LHCN-M2 (cell line): Measurements from ENCODE around the gene ADGRB3. TPM values are rescaled to one million over a fixed set of nuclear protein-coding genes. Genes with fewer than 3 reads are reported as not detected.
"Not testable (repeated sequence)": the region's sequence is repeated elsewhere in the genome, so short reads cannot be mapped to it uniquely, and the experiment has no call there.

ENCODE experiments used
- DNase-seq: peaks from one replicate; pipeline ENCODE4 v3.0.0-alpha.2; 2012; ENCODE audit warnings: low read depth
- total RNA-seq: library from RNA; depleted of rRNA; stranded (reverse); fragments of >200 nt; gene quantifications from 2 replicates; pipeline ENCODE4 v1.2.3, GENCODE V29; 2014

The ADGRB3 gene
- total RNA-seq, 1 experiment from 2014 or later: not detected

DNA sequence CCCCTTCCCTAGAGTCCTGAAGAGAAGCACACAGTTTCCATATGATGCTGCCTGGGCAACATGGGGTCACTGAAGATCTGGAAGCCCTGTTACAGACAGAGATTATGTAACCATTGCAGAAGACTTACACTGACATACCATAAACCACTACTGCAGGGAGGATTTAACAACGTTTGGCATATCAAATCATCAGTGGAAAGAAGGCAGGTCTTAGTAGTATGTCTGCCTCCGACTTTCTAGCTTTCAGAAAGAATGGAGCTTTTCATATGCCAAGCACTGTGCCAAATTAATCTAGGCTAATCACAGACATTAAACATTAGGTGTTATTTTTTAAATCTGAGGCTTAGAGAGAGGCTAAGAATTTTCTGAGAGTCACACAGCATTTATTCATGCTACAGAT lies 144.3 kb downstream of the ADGRB3 start:
- DNase-seq: no peak

GRCh38 chr6:68790128-68790527 lies 155.0 kb downstream of the ADGRB3 start:
- not testable (repeated sequence) for DNase-seq

DNA sequence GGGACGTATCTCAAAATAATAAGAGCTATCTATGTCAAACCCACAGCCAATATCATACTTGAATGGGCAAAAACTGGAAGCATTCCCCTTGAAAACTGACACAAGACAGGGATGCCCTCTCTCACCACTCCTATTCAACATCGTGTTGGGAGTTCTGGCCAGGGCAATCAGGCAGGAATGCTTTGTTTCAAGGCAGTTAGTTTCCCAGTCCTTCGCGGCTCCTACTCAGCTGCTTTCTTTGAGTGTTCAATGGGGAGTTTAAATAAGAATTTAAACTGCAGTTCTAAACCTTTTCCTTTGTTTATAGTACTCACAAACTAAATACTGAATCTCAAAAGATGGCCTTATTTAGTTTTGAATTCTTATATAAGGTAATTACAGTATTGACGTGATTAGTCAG lies 179.9 kb downstream of the ADGRB3 start:
- not testable (repeated sequence) for DNase-seq

- DNase-seq: no peak
Observed at GRCh38 chr6:68826501-68826900, 191.4 kb downstream of the ADGRB3 start.

DNA sequence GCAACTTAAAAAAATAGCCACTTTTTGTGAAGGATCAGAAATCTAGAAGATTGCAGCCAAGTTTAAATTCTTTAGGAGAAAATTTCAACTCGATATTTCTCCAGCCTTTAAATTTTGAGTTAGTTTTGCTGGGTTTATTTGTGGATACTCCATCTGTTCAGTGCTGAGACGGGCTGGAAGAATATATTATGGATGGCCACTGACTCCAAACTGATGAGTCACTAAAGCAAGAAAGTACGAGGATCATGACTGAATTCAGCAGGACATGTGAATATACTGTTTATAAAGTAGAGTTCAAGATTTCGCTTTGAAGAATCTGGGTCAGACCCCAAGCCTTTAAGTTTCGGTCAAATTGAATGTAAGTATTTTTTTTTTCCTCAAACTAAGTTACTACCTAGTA lies 199.5 kb downstream of the ADGRB3 start:
- no peak for DNase-seq

GRCh38 chr6:68838571-68838970 lies 203.5 kb downstream of the ADGRB3 start:
- DNase-seq: no peak

DNA sequence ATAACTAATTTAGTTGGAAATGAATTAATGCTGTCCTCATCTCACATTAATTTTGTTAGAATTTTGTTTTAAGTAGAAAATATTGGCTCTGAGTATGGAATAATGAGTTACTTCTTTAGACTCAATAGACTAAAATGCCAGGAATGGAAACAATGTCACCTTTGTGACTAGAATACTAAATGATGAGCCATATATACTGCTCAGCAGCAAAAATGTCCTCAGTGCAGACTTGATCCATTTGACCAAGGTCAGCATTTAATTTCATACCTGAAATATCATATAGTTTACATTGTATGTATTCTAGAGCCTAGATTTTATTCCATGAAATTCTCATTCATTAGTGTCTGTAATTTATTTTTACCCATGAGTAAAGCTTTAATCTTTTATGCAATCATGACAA lies 217.7 kb downstream of the ADGRB3 start:
- no peak for DNase-seq

DNA sequence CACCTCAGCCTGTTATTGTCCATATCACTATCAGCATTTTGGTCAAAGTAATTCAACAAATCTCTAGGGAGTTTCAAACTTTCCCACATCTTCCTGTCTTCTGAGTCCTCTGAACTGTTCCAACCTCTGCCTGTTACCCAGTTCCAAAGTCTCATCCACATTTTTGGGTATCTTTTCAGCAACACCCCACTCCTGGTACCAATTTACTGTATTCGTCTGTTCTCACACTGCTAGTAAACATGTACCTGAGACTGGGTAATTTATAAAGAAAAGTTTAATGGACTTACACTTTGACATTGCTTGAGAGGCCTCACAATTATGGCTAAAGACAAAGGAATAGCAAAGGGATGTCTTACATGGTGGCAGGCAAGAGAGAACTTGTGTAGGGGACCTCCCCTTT lies 224.2 kb downstream of the ADGRB3 start:
- DNase-seq: no peak

DNA sequence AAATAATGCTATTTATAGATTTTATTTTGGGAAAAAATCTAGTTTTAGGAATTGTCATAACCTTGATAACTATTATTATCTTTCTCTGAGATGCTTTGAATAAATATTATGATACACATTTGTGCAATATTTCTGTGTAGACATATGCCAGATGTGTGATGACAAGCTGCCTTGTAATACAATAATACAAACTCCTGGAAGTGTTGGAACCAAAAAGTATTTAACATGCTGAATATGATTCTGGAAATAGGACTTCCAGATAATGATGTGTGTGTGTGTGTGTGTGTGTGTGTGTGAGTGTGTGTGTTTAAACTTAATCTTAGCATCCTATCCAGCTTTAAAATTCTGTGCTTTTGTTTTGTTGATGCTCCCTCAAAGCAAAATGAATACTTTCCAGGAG lies 233.6 kb downstream of the ADGRB3 start:
- DNase-seq: no peak

- DNase-seq: no peak
Observed at GRCh38 chr6:68873236-68873635, 238.2 kb downstream of the ADGRB3 start.

DNA sequence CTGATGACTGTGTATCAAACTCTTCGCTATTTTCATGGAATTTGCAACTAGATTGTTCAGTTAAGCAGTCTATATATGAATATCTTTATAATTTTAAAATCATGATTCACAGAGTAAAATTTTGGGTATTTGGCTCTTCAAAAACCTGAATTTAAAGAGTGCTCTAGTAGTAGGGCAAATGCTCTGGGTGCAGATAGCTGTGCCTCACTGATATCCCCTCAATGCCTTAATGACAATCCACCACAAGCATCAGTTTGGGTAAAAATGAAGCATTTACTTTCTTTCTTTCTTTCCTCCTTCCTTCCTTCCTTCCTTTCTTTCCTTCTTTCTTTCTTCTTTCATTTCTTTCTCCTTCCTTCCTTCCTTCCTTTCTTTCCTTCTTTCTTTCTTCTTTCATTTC lies 239.7 kb downstream of the ADGRB3 start:
- no peak for DNase-seq

GRCh38 chr6:68875403-68875802 lies 240.3 kb downstream of the ADGRB3 start:
- no peak for DNase-seq

- peak; percentile 3 for DNase-seq
Observed at GRCh38 chr6:68876792-68877493, 241.9 kb downstream of the ADGRB3 start.

DNA sequence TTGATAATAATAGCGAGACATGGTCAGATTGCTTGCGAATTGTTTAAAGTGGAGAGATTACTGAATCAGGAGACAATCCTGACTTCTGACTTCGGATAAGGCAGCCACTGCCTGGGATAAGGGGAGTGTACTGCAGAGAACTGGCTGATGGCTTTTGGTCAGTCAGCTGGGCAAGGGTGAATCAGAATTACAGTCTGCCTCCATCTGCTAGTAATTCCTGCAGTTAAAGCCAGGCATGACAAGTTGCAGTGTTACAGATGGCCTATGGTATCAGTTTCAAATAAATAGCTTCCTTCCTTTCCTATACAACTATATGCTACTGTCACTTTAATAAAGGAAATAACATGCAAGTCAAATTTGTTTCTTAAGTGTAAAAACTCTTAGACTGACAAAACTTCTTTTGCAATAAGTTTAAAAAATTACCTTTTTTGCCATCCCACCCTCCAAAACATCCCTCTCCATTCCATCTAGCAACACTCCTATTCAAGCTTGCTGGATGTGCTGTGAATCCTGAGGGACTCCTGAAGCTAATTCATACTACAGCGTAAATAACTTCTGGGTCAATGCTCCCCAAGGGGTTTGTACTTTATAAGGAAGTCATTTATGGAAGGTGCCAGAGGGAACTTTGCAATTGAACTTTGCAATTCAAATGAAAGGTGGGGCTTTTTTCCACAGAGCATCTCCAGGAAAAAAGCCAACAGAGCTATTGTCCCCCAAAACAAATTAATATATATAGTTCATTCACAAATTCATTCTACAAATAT lies 245.2 kb downstream of the ADGRB3 start:
- peak; percentile 1 for DNase-seq

DNA sequence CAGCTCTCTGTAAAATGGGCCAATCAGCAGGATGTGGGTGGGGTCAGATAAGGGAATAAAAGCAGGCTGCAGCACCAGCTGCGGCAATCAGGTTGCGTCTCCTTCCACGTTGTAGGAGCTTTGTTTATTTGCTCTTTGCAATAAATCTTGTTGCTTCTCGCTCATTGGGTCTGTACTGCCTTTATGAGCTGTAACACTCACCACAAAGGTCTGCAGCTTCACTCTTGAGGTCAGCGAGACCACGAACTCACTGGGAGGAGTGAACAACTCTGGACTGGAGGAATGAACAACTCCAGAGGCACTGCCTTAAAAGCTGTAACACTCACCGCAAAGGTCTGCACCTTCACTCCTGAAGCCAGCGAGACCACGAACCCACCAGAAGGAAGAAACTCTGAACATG lies 248.2 kb downstream of the ADGRB3 start:
- DNase-seq: not testable (repeated sequence)

DNA sequence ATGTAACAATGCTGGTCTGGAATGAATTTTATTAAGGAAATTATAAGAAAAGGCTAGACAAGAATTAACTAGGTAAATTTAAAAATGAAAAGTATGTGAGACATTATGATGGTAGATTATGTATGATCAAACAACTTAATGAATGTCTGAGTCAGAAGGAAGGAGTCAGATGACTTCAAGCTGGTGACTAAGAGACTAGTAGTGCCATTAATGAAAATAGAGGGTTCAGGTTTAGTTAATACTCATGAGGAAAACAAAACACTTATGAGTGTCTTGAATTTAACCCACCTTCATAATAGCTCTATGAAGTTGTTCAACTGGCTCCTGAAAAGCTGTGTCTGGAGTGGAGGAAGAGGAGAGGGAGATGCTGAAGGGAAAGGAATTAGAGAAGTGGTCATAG lies 256.3 kb downstream of the ADGRB3 start:
- no peak for DNase-seq

DNA sequence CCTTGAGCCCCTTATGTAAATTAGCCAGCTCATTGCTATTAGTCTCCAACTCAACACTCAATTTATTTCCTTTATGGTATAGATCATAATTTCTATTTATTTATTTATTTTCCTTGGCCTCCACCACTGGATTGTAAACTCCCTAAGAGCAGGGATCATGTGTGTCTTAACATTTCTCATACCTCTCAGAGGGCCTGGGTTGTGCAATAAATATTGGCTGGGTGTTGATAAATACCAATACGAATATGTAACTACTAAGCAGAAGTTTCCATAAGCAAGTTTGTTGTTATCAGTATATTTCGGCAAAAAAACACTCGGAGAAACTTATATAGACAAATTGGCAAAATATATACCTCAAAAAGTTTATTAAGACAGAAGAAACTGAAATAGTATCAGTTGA lies 257.4 kb downstream of the ADGRB3 start:
- DNase-seq: no peak

- no peak for DNase-seq
Observed at GRCh38 chr6:68895929-68896328, 260.8 kb downstream of the ADGRB3 start.

GRCh38 chr6:68901044-68901443 lies 266.0 kb downstream of the ADGRB3 start:
- DNase-seq: no peak

DNA sequence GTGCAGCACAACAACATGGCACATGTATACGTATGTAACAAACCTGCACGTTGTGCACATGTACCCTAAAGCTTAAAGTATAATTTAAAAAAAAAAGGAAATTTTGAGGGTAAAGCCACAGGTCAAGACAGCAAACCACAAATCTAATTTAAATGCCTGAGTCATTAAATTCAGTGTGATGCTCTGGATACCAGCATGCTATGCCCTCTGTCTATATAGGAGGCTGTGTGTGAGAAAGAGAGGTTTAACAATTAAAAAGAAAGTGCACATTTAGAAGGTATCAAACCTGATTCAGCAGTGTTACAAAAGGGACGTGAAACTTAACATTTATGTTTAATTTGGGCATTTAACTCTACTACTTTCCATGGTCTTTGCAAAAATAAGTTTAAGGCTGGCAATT lies 276.3 kb downstream of the ADGRB3 start:
- no peak for DNase-seq

DNA sequence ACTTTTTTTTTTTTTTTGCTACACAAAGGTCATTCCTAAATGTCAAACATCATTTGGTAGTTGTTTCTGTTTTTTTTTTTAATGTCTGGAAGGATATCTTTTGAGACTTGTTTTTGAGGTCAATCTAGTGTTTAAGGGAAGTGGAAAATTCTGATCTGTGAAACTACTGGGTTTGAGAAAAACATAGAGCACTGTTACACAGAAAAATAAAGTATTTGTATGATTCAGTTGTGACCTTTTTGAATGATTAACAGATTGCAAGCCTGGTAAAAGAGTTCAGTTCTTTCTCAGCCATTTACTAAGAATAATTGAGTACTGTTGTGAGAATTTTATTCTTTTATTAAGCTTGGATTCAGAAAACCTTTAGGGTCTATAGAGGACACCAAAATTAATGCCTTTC lies 276.7 kb downstream of the ADGRB3 start:
- DNase-seq: no peak

DNA sequence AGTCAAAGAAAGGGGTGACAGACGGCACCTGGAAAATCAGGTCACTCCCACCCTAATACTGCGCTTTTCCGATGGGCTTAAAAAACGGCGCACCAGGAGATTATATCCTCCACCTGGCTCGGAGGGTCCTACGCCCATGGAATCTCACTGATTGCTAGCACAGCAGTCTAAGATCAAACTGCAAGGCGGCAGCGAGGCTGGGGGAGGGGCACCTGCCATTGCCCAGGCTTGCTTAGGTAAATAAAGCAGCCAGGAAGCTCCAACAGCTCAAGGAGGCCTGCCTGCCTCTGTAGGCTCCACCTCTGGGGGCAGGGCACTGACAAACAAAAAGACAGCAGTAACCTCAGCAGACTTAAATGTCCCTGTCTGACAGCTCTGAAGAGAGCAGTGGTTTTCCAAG lies 277.7 kb downstream of the ADGRB3 start:
- DNase-seq: not testable (repeated sequence)

DNA sequence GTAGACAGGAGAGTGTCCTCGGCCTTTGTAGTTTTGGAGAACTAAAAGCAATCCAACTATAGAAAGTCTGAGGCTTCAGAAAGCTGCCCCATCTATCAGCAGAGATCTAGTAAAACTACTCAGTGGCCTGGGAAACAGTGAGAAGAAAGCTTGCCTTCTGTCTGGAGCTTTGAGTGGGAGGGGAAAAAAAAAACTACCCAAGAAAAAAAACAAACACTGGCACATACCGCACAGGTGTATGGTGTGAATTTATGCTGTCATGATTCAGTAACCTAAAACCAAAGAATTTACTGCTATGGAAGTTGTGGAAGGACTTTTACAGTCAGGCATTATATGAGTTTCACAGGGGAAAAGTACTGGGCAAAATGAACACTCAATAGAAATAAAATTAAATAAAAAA lies 280.5 kb downstream of the ADGRB3 start:
- DNase-seq: no peak
